Karpas-422 (cell line): ENCODE measurements around the gene SUPT3H. TPM values are rescaled to one million over a fixed set of nuclear protein-coding genes. Genes with fewer than 3 reads are reported as not detected.
"Not testable (repeated sequence)": the region's sequence is repeated elsewhere in the genome, so short reads cannot be mapped to it uniquely, and the experiment has no call there.

Source experiments
- DNase-seq: peaks from one replicate; pipeline ENCODE4 v3.0.0-alpha.2; 2015
- H2AFZ ChIP-seq: fragments of 200-600 bp; sonication (generic); 2 replicates; pipeline ENCODE4 v1.6.1; 2014; ENCODE audit warnings: antibody characterized with exemption, low read length, mixed read lengths
- H3K27ac ChIP-seq: fragments of 200-600 bp; sonication (generic); 2 replicates; pipeline ENCODE4 v1.5.1; 2014; ENCODE audit warnings: mild to moderate bottlenecking, low read length, moderate library complexity
- H3K27me3 ChIP-seq: fragments of 200-600 bp; sonication (generic); 2 replicates; pipeline ENCODE4 v1.6.1; 2014; ENCODE audit warnings: low read length, mixed read lengths
- H3K36me3 ChIP-seq: fragments of 200-600 bp; sonication (generic); 2 replicates; pipeline ENCODE4 v1.6.1; 2014; ENCODE audit warnings: low read length, mixed read lengths; ENCODE audit not compliant: insufficient read depth
- H3K4me1 ChIP-seq: fragments of 200-600 bp; sonication (generic); 2 replicates; pipeline ENCODE4 v1.6.1; 2014; ENCODE audit warnings: mild to moderate bottlenecking, low read length, mixed read lengths
- H3K4me2 ChIP-seq: fragments of 200-600 bp; sonication (generic); 2 replicates; pipeline ENCODE4 v1.6.1; 2014; ENCODE audit warnings: low read length, low read depth, mild to moderate bottlenecking; ENCODE audit not compliant: poor library complexity, severe bottlenecking
- H3K4me3 ChIP-seq: fragments of 200-600 bp; sonication (generic); 2 replicates; pipeline ENCODE4 v1.5.1; 2014; ENCODE audit warnings: mild to moderate bottlenecking, antibody characterized with exemption, low read length, mixed read lengths
- H3K79me2 ChIP-seq: fragments of 200-600 bp; sonication (generic); 2 replicates; pipeline ENCODE4 v1.6.1; 2014; ENCODE audit warnings: mild to moderate bottlenecking, low read length, mixed read lengths
- H3K9ac ChIP-seq: fragments of 200-600 bp; sonication (generic); 2 replicates; pipeline ENCODE4 v1.6.0; 2014; ENCODE audit warnings: low read length
- H3K9me2 ChIP-seq: fragments of 200-600 bp; sonication (generic), shearing (Covaris generic); replicated peaks from 2 replicates; pipeline ENCODE4 v1.6.0; 2014; ENCODE audit warnings: mild to moderate bottlenecking, low read length, moderate library complexity; ENCODE audit not compliant: insufficient read depth
- H3K9me3 ChIP-seq: fragments of 300-700, 200-600 bp; sonication (generic); 2 replicates; pipeline ENCODE4 v1.6.1; 2014; ENCODE audit warnings: low read length, mixed read lengths
- H4K20me1 ChIP-seq: fragments of 200-600 bp; sonication (generic); 2 replicates; pipeline ENCODE4 v1.6.1; 2014; ENCODE audit warnings: mild to moderate bottlenecking, antibody characterized with exemption, low read length, low read depth; ENCODE audit not compliant: insufficient read depth
- total RNA-seq: library from RNA; depleted of rRNA; stranded (reverse); fragments of >200 nt; shearing (Covaris generic); gene quantifications from 2 replicates; pipeline ENCODE4 v1.2.3, GENCODE V29; 2014; ENCODE audit warnings: low replicate concordance

The SUPT3H gene
- total RNA-seq, 1 experiment from 2014 or later: 2.6 TPM

DNA sequence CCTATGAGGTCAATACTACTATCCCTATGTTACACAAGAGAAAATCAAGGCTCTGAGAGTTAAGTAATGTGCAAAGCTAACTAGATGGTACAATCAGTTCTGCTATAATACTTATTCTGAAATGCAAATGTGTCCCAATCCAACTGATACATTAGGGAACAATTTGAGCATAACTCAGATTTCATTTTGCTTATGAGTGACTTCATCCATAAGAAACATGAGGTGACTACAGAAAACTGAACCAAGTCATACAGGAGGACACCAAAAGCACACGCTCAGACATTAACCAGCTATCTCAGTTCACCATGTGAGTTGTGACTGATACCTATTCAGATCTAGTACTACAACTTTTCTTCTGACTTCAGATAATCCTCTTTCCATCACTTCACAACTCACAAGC is 229.5 kb downstream of the SUPT3H start:
- no peaks in the 10 kb centered on the region for H3K9me2 ChIP-seq
- H3K9me3 ChIP-seq: no peaks in the 10 kb centered on the region
- H3K9ac ChIP-seq: no peak overlapping the region
- no peak overlapping the region for H3K4me3 ChIP-seq
- H3K79me2 ChIP-seq: no peaks in the 10 kb centered on the region
- no peak overlapping the region for H2AFZ ChIP-seq
- no peaks in the 10 kb centered on the region for H3K4me1 ChIP-seq
- H3K36me3 ChIP-seq: no peaks in the 10 kb centered on the region
- H3K27me3 ChIP-seq: no peaks in the 10 kb centered on the region
- DNase-seq: no peak
- no peak overlapping the region for H3K27ac ChIP-seq
- H4K20me1 ChIP-seq: no peaks in the 10 kb centered on the region
- no peak overlapping the region for H3K4me2 ChIP-seq

DNA sequence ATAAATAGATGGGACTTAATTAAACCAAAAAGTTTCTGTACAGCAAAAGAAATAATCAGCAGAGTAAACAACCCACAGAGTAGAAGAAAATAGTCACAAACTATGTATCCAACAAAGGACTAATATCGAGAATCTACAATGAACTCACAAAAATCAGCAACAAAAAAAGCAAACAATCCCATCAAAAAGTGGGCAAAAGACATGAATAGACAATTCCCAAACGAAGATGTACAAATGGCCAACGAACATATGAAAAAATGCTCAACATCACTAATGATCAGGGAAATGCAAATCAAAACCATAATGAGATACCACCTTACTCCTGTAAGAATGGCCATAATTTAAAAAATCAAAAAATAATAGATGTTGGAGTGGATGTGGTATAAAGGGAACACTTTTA is 232.1 kb downstream of the SUPT3H start:
- not testable (repeated sequence) for H3K9ac ChIP-seq, H3K79me2 ChIP-seq, H4K20me1 ChIP-seq, DNase-seq, H3K27me3 ChIP-seq, H3K36me3 ChIP-seq, H3K4me2 ChIP-seq, H2AFZ ChIP-seq, H3K9me3 ChIP-seq, H3K4me1 ChIP-seq, H3K9me2 ChIP-seq, H3K27ac ChIP-seq, H3K4me3 ChIP-seq

- Histone ChIP-seq H3K9me2 (no peaks in the 10 kb centered on the region), H3K9me3 (peaks cover 14% of the 10 kb centered on the region), H3K4me3 (no peak overlapping the region), H2AFZ (no peak overlapping the region), H3K4me1 (no peaks in the 10 kb centered on the region), H3K27me3 (no peaks in the 10 kb centered on the region), H3K36me3 (no peaks in the 10 kb centered on the region), H3K27ac (no peak overlapping the region), H3K4me2 (no peak overlapping the region), H4K20me1 (no peaks in the 10 kb centered on the region), H3K9ac (no peak overlapping the region), H3K79me2 (no peaks in the 10 kb centered on the region)
- DNase-seq: no peak
These were observed 239.0 kb downstream of the SUPT3H start for GRCh38 chr6:45138765-45139164.

DNA sequence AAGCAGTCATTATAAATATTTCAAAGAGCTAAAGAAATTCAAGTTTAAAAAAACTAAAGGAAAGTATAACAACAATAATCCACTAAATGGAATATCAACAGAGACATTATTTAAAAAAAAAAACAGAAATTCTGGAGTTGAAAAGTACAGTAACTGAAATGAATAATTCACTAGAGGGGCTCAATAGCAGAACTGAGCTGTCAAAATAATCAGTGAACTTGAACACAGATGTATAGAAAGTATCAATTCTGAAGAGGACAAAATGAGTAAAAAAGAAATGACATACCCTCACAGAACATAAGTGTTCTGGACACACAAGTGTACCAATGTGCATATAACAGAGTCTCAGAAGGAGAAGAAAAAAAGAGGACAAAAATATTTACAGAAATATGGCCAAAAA is 241.2 kb downstream of the SUPT3H start:
- Histone ChIP-seq H3K9me2 (no peaks in the 10 kb centered on the region), H3K9ac (no peak overlapping the region), H3K4me1 (no peaks in the 10 kb centered on the region), H4K20me1 (no peaks in the 10 kb centered on the region), H3K4me2 (no peak overlapping the region), H2AFZ (no peak overlapping the region), H3K4me3 (no peak overlapping the region), H3K79me2 (no peaks in the 10 kb centered on the region), H3K27ac (no peak overlapping the region), H3K36me3 (no peaks in the 10 kb centered on the region), H3K9me3 (peaks cover 14% of the 10 kb centered on the region), H3K27me3 (no peaks in the 10 kb centered on the region)
- no peak for DNase-seq

- no peaks in the 10 kb centered on the region for H3K27me3 ChIP-seq
- H3K4me2 ChIP-seq: no peak overlapping the region
- no peak overlapping the region for H3K27ac ChIP-seq
- H3K79me2 ChIP-seq: no peaks in the 10 kb centered on the region
- DNase-seq: no peak
- H3K4me3 ChIP-seq: no peak overlapping the region
- no peaks in the 10 kb centered on the region for H3K9me2 ChIP-seq
- no peaks in the 10 kb centered on the region for H3K4me1 ChIP-seq
- no peak overlapping the region for H2AFZ ChIP-seq
- H4K20me1 ChIP-seq: no peaks in the 10 kb centered on the region
- no peaks in the 10 kb centered on the region for H3K36me3 ChIP-seq
- no peak overlapping the region for H3K9ac ChIP-seq
- H3K9me3 ChIP-seq: peaks cover 14% of the 10 kb centered on the region
These were observed 245.0 kb downstream of the SUPT3H start for GRCh38 chr6:45132658-45133294.

GRCh38 chr6:45132059-45132458 is 245.7 kb downstream of the SUPT3H start:
- Histone ChIP-seq H3K36me3 (no peaks in the 10 kb centered on the region), H3K4me2 (no peak overlapping the region), H3K9me2 (no peaks in the 10 kb centered on the region), H3K9ac (no peak overlapping the region), H3K27ac (no peak overlapping the region), H3K79me2 (no peaks in the 10 kb centered on the region), H3K9me3 (peaks cover 14% of the 10 kb centered on the region), H3K27me3 (no peaks in the 10 kb centered on the region), H3K4me1 (no peaks in the 10 kb centered on the region), H3K4me3 (no peak overlapping the region), H2AFZ (no peak overlapping the region), H4K20me1 (no peaks in the 10 kb centered on the region)
- no peak for DNase-seq

DNA sequence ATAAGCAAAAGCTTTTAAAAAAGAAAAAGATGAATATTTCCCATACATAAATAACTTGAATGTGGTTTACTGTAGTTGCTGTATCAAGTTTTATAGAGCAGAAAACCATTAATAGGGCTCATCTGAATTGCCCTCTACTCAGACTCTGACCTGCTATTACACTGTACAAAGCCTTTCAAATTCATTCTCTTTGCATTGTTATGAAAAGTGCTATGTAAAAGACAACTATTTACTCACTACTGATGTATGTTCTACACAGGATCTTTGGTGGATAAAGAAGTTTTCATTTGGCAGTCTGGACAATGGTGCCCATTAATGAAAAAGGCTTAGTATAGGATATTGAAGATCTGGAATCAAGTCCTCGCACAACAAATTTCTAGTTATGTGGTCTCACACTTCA is 248.7 kb downstream of the SUPT3H start:
- H4K20me1 ChIP-seq: no peaks in the 10 kb centered on the region
- no peaks in the 10 kb centered on the region for H3K27me3 ChIP-seq
- H3K9ac ChIP-seq: no peak overlapping the region
- no peak overlapping the region for H3K27ac ChIP-seq
- H3K79me2 ChIP-seq: no peaks in the 10 kb centered on the region
- H3K4me2 ChIP-seq: no peak overlapping the region
- H3K9me3 ChIP-seq: no peaks in the 10 kb centered on the region
- DNase-seq: no peak
- H3K9me2 ChIP-seq: no peaks in the 10 kb centered on the region
- no peak overlapping the region for H3K4me3 ChIP-seq
- H2AFZ ChIP-seq: no peak overlapping the region
- no peaks in the 10 kb centered on the region for H3K36me3 ChIP-seq
- H3K4me1 ChIP-seq: no peaks in the 10 kb centered on the region

GRCh38 chr6:45127185-45127584 is 250.5 kb downstream of the SUPT3H start:
- no peaks in the 10 kb centered on the region for H3K27me3 ChIP-seq
- H3K36me3 ChIP-seq: no peaks in the 10 kb centered on the region
- no peaks in the 10 kb centered on the region for H4K20me1 ChIP-seq
- no peak for DNase-seq
- no peak overlapping the region for H2AFZ ChIP-seq
- no peaks in the 10 kb centered on the region for H3K79me2 ChIP-seq
- H3K4me1 ChIP-seq: no peaks in the 10 kb centered on the region
- H3K4me2 ChIP-seq: no peak overlapping the region
- H3K4me3 ChIP-seq: no peak overlapping the region
- no peak overlapping the region for H3K27ac ChIP-seq
- no peaks in the 10 kb centered on the region for H3K9me2 ChIP-seq
- H3K9me3 ChIP-seq: no peaks in the 10 kb centered on the region
- no peak overlapping the region for H3K9ac ChIP-seq

GRCh38 chr6:45126033-45126432 is 251.7 kb downstream of the SUPT3H start:
- Histone ChIP-seq H3K79me2 (no peaks in the 10 kb centered on the region), H3K27me3 (no peaks in the 10 kb centered on the region), H3K9me2 (no peaks in the 10 kb centered on the region), H3K9ac (no peak overlapping the region), H3K36me3 (no peaks in the 10 kb centered on the region), H3K4me2 (no peak overlapping the region), H3K4me1 (no peaks in the 10 kb centered on the region), H3K27ac (no peak overlapping the region), H3K9me3 (no peaks in the 10 kb centered on the region), H2AFZ (no peak overlapping the region), H4K20me1 (no peaks in the 10 kb centered on the region), H3K4me3 (no peak overlapping the region)
- no peak for DNase-seq
